GM19043 (cell line): Measurements from ENCODE around the gene NFRKB.

ENCODE experiments used
- ATAC-seq: cut with Tn5 transposase; IDR thresholded peaks from one replicate; pipeline ENCODE4 v1.9.1; 2021; ENCODE audit warnings: low read depth; ENCODE audit not compliant: unreplicated experiment

NFRKB gene

GRCh38 chr11:129895126-129896041, at the start of gene NFRKB:
TSS of gene NFRKB (minus strand) at chr11:129895578. CDS start at chr11:129892849, 2,729 bp downstream.
- peak; percentile 90 for ATAC-seq

- no peak for ATAC-seq
Observed at GRCh38 chr11:129944696-129945095, 49.3 kb upstream of the NFRKB start.

- no peak for ATAC-seq
Observed at GRCh38 chr11:129943036-129943435, 47.7 kb upstream of the NFRKB start.

- ATAC-seq, result no peak
Observed at GRCh38 chr11:129939510-129939909, 44.1 kb upstream of the NFRKB start.

- no peak for ATAC-seq
Observed at GRCh38 chr11:129938764-129939163, 43.4 kb upstream of the NFRKB start.

- ATAC-seq, result no peak
Observed at GRCh38 chr11:129937592-129938238, 42.3 kb upstream of the NFRKB start.

GRCh38 chr11:129935723-129936122, 40.3 kb upstream of the NFRKB start:
- ATAC-seq, result no peak

- no peak for ATAC-seq
Observed at GRCh38 chr11:129933891-129934290, 38.5 kb upstream of the NFRKB start.

GRCh38 chr11:129933262-129933661, 37.9 kb upstream of the NFRKB start:
- ATAC-seq, result no peak

- no peak for ATAC-seq
Observed at GRCh38 chr11:129932381-129933067, 37.1 kb upstream of the NFRKB start.

GRCh38 chr11:129930743-129931142, 35.4 kb upstream of the NFRKB start:
- no peak for ATAC-seq

GRCh38 chr11:129930296-129930695, 34.9 kb upstream of the NFRKB start:
- ATAC-seq, result no peak

- ATAC-seq, result no peak
Observed at GRCh38 chr11:129929721-129930120, 34.3 kb upstream of the NFRKB start.

- no peak for ATAC-seq
Observed at GRCh38 chr11:129928923-129929692, 33.7 kb upstream of the NFRKB start.

- no peak for ATAC-seq
Observed at GRCh38 chr11:129922674-129923073, 27.3 kb upstream of the NFRKB start.

- ATAC-seq, result no peak
Observed at GRCh38 chr11:129918361-129918760, 23.0 kb upstream of the NFRKB start.

GRCh38 chr11:129917231-129917630, 21.9 kb upstream of the NFRKB start:
- no peak for ATAC-seq

GRCh38 chr11:129911298-129911697, 15.9 kb upstream of the NFRKB start:
- no peak for ATAC-seq

- ATAC-seq, result no peak
Observed at GRCh38 chr11:129910360-129910759, 15.0 kb upstream of the NFRKB start.

GRCh38 chr11:129905402-129905801, 10.0 kb upstream of the NFRKB start:
- ATAC-seq, result no peak
